Effector CD8-positive, alpha-beta T cell (primary cell): ENCODE data around the gene RUNX2.
"Not testable (repeated sequence)": the region's sequence is repeated elsewhere in the genome, so short reads cannot be mapped to it uniquely, and the experiment has no call there.

Experiments
- DNase-seq: peaks from one replicate; lab custom pipeline; 2025; lab: John Stamatoyannopoulos, UW

RUNX2 gene

DNA sequence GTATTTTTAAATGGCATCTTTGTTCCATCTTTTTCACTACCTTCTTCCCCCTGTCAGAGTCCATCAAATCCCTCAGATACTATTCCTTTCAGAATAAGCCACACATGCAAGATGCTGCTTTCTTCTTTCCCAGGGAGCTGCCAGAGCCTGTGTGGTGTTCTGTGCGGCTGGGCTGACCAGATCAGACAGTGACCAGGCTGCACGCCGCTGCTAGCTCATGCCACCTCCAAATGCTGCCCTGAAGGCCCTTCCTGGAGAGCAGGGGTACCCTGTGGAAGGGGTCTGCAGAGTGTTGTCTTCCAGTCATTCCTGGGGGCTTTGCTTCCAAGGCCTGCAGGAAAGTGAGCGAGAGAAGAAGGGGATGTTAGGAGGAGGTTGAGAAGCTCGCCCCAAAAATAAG is 228.7 kb downstream of the RUNX2 start:
- DNase-seq: no peak

DNA sequence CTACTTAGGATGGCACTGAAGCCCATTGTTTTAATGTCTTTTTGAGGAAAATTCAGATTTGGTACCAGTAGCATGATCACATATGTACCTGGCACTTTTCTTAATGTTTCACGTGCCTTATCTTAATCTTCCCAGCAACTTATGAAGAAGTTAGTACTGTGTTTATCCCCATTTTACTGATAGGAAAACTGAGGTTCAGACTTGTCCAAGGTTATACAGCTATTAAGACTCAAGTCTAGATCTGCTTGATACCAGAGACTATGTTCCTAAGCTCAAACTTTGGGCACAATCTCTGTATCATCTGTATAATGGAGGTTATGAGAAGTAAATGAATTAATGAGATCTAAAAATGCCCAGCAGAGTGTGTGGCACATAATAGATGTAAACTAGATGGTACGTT is 229.3 kb downstream of the RUNX2 start:
- DNase-seq: no peak

- no peak for DNase-seq
Observed at GRCh38 chr6:45558858-45559257, 230.7 kb downstream of the RUNX2 start.

DNA sequence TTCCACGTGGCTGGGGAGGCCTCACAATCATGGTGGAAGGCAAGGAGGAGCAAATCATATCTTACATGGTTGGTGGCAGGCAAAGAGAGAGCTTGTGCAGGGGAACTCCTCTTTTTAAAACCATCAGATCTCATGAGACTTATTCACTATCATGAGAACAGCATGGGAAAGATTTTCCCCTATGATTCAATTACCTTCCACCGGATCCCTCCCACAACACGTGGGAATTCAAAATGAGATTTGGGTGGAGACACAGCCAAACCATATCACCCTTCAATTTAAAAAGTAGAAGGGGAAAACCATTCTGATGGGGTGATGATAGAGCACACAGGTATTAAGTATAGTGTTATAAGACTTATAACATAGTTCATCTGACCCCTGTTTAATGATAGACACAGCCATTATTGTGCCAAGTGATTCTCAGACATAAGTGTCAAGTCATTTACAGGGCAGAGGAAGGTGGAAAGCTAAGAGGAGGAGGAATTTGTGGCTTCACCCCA is 232.2 kb downstream of the RUNX2 start:
- DNase-seq: not testable (repeated sequence)

DNA sequence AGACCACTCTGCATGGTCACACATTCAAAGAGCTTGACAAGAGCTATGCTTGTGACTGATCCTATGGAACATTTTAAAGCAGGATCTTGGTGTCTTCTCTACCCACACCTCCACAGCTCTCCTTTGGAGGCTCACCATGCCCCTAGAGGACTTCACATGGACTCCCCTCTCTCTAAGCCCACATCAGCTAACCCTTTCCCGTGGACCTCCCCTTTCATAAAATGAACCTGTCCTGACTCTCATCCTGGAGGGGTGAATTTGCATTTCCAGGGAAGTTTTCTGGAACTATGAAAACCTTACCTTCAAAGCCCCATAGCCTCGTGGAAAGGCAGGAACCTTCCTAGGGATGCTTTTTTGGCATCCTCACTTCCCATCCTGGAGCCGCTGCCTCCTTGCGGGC is 234.0 kb downstream of the RUNX2 start:
- DNase-seq: no peak

- no peak for DNase-seq
Observed at GRCh38 chr6:45563041-45563440, 234.9 kb downstream of the RUNX2 start.

GRCh38 chr6:45563844-45564243 is 235.7 kb downstream of the RUNX2 start:
- no peak for DNase-seq

- no peak for DNase-seq
Observed at GRCh38 chr6:45566882-45567281, 238.8 kb downstream of the RUNX2 start.

GRCh38 chr6:45567879-45568278 is 239.7 kb downstream of the RUNX2 start:
- no peak for DNase-seq

DNA sequence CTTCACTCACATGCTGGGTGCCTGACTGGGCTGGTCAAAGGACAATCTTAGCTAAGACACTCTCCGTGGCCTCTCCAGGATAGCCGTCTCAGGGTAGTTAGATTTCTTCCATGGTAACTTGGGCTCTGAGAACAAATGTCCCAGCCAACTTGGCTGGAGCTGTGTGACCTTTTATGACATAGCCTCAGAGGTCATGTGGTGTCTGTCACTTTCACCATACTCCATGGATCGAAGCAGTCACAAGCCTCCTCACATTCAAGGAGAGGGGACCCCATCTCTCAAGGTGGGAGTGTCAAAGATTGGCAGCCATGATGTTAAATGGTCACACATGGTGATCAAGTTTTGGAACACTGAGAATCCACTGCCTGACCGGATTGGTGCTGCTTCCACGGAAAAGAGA is 240.5 kb downstream of the RUNX2 start:
- no peak for DNase-seq

- DNase-seq: no peak
Observed at GRCh38 chr6:45569210-45569945, 241.2 kb downstream of the RUNX2 start.

GRCh38 chr6:45571159-45571558 is 243.0 kb downstream of the RUNX2 start:
- no peak for DNase-seq

GRCh38 chr6:45572833-45573232 is 244.7 kb downstream of the RUNX2 start:
- no peak for DNase-seq

GRCh38 chr6:45574014-45574461 is 245.9 kb downstream of the RUNX2 start:
- no peak for DNase-seq

DNA sequence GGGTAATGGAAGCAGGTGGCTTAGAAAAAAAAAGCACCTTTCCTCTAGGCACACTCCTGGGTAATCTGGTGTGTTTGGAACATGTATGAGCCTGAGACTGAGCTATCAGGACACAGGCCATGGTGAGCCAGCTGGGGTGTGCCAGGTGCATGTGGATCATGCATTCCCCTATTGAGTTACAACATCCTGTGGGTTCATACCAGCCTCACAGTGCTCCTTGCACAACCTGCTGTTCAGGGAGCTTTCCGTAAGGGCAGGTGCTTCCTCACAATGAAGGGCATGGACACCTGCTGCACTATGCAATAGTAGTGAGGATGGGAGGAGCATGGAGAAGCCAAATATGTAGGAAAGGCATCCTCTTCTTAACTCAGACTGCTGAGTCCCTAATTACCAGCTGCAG is 246.8 kb downstream of the RUNX2 start:
- no peak for DNase-seq

DNA sequence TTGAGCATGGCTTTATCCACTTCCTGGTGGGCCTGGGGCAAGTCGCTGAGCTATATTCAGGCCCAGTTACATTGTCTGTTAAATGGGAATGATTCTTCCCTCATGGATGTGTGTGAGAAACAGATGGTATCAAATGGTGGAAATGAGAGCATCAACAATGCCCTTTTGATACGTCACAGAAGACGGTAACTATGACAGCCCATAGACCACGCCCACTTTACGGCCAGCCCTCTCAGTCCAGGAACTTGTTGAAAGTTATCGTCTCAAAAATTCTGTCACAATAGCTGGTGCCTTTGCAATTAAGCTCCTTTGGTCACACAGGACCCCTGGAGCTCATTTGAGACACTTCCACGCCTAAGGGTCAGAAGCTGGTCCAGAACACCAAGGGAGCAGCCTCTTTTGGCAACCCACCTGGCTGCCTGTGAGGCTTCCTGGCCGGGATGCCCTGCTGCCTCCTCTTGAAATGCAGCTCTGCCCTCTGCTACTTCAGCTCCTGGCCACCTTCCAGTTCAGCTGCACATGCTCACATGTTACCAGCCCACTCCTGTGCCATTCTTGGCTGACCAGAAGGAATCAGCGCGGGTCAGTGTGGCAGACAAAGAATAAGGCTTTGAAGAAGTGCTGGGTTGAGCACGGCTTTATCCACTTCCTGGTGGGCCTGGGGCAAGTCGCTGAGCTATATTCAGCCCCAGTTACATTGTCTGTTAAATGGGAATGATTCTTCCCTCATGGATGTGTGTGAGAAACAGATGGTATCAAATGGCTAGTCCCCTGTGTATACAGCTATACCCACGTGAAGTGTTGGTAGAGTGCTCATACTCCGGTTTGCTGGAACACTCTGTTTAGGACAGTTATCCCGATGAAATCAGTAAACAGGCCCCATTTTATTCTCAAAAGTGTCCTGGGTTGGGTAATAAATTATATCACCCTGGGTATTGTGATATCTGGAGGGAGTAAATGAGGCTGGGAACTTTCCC is 248.8 kb downstream of the RUNX2 start:
- DNase-seq: no peak

DNA sequence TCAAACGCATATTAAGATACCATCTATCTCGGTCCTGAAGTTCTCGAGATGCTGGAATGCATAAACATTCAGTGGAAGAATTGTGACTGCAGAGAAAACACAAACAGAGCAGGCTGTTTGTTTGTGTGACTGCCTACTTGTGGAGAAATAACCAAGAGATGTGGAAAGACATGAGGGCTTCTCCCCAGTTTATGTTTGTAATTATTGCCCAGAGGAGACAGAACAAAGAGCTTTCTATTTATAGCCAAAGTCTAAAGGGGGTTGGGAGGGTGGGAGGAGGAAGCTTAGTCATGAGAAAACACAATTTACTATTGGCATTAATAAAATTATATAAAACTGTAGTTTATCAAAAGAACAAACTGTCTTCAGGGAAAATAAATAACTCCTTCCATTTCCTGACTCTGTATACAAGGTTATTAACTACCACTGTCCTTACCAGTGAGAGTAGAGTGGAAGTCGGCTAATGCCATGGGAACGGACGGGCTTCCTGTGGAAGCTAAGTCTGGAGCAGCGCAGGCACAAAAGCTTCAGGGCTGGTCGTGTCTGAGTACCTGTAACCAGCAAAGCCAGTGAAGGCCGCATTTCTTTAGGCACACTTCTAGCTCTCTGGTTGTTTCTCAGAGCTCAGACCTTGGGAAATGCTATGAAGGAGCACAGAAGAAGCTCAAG is 249.8 kb downstream of the RUNX2 start:
- DNase-seq: no peak

GRCh38 chr6:45584127-45584526 is 256.0 kb downstream of the RUNX2 start:
- no peak for DNase-seq

DNA sequence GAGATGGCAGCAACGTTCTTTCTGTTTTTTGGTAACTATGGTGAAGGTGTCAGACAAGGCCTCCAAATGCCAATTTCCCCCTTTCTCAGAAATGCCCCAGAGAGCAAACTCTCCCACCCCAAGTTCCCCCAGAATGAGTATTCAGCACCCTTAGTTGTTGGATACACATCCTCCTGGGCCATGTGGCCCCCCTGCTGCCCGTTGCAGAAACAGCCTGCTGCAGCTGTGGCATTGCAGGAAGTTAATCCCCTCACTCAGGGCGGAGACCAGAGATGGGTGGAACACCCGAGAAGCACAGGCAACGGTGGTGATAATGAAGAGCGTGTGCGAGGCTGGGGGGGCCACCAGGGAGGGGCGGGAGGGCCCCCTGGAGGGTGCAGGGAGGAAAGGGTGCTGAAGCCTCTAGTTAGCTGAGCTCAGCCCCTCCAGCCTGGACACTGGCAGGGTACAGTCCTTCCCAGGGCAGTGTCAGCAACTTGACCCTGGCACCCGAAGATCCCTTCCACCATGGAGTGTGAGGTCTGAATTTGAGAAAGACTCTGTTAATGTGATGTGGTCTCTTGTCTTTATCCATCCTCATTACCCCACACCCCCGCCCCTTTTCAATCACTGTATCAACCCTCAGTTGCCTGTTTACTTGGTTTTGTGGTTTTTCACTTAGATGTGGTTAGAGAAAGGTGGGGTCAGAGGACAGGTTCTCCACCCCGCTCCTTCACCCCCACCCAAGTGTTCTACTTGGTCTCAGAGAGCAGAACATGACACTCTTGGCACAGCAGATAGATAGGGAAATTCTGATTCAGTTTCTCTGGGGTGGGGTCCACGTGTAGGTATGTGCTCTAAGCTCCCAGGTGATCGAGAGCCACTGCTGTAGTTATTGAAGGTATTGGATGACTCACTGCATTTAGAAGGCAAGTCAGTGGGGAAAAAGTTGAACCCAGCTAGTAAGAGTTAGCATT is 258.4 kb downstream of the RUNX2 start:
- peak; percentile 17 for DNase-seq

DNA sequence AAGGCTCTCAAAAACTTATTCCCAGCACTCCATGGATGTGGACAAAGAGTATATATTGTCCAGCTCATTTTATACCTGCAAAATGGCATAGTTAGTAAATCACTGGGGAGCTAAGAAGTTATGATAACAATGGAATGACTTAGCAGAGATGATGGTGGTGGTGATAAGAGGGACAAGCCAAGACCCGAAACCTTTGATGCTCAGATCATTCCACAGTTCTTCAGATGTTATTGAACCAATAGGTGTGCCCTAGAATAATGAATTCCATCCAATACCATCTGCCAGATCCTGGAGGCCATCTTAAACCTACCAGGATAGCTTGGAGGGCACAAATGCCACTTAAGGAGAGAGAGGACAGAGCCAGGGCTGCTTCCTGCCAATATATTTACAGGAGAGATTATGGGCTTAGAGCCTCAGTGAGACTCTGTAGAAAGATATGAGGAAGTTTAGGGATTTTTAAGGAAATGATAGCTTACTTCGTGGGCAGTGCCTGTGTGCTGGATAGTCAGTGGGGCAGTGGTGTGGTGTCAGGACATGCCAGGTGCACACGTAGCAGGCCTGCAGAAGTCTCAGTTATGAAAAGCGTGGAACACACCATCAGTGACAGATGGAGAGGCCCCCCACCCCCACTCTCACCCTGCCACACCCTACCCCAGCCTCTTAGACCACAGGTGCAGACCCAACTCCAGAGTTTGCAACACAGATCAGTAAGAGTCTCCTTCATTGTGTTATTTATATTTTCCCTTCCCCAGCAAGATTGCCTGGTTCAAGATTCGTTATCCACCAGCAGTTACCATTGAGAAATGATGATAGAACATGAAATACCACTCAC is 259.3 kb downstream of the RUNX2 start:
- DNase-seq: no peak
